Ammon's horn (tissue), 1 donor: ENCODE measurements around the gene SCUBE1.

Experiments used
- DNase-seq: peaks from one replicate; pipeline ENCODE4 v3.0.0-alpha.2; 2016; ENCODE audit warnings: low spot score

SCUBE1 gene

GRCh38 chr22:43277987-43278601, 65.1 kb downstream of the SCUBE1 start:
- no peak for DNase-seq

- DNase-seq = no peak
Observed at GRCh38 chr22:43277091-43277490, 66.1 kb downstream of the SCUBE1 start.

- DNase-seq = no peak
Observed at GRCh38 chr22:43276321-43276720, 66.9 kb downstream of the SCUBE1 start.

GRCh38 chr22:43275545-43276317, 67.4 kb downstream of the SCUBE1 start:
- no peak for DNase-seq

DNA sequence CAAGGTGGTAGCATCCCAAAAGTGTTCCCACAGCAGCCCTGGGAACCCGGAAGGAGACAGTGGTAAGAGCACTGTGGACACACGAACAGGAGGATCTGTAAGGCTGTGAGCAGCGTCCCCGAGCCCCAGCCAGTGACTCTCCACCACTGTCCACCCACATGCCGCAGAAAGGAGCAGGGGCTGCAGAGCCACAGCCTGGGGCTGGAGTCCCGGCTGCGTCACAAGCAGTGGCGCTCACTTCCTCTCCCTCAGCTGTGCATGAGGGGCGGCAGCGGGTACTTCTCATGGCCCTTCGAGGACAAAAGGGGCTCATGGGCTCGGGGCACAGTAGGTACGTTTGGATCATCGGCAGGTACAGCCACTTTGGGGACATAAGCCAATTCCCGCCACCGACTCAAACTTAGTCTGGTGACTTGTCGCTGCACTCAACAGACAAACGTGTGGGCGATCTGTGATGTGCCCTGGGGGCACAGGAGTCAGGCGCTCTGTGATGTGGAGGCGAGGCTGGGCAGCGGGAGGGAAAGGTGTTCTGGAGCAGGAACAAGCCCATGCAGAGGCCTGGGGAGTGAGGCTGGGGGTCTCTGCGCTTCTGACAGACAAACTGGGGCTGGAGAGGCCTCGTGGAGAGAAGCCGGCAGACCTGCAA, 68.5 kb downstream of the SCUBE1 start:
- no peak for DNase-seq

GRCh38 chr22:43273902-43274484, 69.2 kb downstream of the SCUBE1 start:
- peak; percentile 58 for DNase-seq

DNA sequence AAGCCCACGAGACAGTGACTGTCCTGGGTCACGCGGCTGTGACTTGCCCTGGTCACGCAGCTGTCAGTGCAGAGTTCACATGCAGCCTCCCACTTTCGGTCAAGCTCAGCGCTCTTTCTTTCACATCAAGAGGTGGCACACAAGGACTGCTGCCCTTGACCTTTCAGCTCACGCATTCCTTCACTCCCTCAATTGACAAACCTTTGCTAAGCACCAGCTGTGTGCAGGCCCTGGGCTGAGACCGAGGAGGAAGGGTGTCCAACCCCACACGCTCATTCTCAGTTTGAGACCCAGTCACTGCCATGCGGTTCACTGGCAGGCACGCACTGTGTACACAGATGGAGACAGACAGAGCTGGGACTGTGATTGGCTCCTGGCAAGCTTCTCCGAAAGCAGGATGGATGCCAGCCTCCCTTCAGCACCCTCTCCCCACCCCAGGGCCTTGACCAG, 70.3 kb downstream of the SCUBE1 start:
- DNase-seq = no peak

- no peak for DNase-seq
Observed at GRCh38 chr22:43272301-43272700, 70.9 kb downstream of the SCUBE1 start.

DNA sequence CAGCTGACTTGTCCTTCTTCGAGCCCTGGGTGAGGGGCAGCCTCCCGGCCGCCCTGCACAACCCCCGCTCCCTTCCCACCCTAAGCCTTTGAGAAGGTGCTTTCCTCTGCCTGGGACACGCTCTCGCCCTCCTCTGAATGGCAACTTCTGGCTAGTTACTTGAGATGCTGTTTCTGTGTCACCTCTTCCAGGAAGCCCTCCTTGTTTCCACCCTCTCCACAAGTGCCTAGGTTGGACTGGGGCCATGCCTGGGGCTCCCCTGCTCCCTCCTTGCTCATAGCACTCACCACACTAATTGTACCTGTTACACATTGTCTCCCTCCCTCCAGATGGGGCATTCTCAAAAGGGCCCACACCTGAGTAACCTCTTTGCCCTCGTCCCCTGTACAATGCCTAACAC, 72.2 kb downstream of the SCUBE1 start:
- DNase-seq = no peak

DNA sequence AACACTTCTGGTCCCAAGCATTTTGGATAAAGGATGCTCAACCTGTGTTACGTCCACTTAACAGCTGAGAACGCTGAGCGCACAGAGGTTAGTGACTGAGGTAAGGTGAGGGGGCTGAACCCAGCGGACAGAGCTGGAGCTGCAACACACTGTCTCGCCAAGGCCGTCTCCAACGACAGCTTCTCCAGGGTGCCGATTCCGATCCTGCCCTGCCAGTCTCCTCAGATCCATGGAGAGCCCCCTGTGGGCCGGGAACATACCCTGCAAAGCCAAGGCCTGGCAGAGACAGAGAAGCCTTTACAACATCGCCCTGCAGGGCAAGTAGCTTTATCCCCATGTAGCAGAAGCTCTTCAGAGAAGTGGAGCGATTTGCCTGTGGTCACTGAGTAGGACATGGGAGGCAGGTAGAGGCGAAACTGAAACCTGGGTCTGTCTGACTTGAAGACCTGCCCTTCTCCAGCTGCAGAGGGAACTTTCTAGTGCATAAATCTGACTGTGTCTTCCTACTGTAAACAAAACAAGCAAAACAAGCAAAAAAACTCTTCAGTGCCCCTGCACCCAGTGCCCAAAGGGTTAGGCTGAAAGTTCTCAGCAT, 72.8 kb downstream of the SCUBE1 start:
- DNase-seq = no peak

GRCh38 chr22:43269646-43270045, 73.5 kb downstream of the SCUBE1 start:
- DNase-seq = no peak

DNA sequence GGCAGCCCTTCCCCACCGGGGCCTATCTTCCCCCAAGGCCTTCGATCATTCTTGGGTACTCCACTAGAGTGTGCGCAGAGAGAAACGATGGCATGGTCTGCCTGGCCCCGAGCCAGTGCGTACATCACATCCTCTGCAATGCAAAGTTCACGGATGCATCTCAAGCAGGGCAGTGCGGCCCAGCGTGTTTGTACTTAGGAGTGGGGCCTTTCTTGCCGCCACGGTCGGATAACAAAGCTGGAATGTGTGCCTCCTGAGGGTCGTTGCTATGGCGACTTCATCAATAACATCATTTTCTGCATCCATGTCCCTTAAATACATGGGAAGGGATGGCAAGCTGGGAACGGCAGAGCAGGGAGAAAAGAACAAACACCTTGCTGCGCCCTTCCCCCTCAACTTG, 73.9 kb downstream of the SCUBE1 start:
- DNase-seq = no peak

GRCh38 chr22:43267981-43268660, 75.1 kb downstream of the SCUBE1 start:
- no peak for DNase-seq

- no peak for DNase-seq
Observed at GRCh38 chr22:43267332-43267980, 75.7 kb downstream of the SCUBE1 start.

DNA sequence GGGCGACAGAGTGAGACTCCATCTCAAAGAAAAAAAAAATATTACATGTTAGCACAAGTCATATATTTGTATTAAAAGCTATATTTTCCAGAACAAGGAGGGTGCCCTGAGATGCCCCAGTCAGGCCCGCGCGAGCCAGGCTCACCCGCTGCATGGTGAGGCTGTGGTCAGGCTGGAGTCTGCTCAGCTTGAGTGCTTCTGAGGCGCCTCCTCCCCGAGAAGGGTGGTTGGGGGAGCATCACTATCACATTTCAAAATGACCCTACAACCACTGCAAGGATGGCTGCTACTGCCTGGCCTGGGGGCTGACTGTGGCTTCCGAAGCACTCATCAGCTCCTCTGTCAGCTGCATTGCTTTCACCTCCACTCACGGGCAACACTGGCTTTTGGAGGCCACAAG, 77.1 kb downstream of the SCUBE1 start:
- no peak for DNase-seq

DNA sequence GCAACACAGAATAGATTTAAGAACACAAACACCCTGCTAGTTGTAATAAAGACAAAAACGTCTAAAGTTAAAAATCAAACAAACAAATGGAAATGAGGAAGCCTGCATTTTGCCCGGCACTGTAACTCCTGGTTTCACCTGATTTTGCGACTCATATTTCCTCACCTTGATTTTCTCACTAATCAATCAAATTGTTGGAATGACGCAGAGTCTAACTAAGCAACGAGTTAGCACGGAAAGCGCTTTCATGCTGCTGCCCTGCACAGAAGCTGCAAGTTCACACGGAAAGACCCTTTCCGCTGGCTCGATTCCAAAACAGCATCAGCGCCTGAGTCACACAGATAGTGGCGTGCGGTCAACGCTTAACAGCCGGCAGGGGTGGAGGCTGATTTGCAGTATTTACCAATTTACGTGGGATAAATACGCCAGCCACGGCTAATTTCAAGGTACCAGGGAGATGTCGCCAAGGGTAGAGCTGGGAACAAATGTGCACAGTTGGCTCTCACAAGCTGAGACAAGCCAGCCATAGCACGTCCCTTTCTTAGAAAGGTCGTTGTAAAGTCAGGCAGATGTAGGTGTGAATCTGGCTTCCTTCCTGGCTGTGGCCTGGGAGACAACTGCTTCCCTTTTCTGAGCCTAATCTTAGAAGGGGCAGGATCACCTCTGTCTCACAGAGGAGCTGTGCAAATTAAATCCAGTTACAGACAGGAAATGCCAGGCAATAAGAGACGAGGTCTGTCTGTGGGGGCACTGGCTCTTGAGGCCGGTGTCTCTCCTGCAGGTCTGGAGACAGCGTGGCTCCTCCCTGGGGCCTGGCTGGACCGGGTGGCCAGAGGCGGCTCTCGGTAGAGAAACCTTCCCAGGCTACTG, 79.3 kb downstream of the SCUBE1 start:
- DNase-seq = no peak

DNA sequence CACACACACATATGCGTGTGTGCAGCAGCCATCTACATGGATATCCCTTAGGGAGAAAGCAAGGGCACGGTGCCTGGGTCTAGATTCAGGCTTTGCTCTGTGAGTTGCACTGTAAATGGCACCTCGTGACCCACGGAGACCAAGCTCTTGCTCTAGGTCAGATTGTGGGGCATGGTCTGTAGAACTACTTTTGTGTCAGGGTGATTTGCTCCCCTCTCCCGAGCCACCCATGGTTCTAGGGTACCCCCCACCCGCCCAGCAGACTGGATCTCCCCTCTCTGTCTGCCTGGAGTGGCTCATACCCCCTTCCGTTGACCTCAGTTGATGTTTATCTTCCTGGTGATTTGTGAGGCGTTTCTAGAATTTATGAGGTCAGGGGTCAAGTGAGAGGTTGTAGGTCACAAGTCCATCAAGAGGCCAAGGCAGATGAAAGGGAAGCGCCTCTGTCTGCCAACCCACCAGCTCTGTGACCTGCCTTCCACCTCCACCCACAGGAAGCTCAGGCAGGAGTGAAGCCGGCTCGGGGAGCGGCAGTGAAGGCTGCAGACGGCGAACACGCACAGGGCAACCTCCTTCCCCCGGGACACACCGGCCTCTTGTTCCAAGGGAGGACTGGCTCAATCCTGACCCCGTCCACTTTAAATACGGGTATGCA, 80.1 kb downstream of the SCUBE1 start:
- no peak for DNase-seq

DNA sequence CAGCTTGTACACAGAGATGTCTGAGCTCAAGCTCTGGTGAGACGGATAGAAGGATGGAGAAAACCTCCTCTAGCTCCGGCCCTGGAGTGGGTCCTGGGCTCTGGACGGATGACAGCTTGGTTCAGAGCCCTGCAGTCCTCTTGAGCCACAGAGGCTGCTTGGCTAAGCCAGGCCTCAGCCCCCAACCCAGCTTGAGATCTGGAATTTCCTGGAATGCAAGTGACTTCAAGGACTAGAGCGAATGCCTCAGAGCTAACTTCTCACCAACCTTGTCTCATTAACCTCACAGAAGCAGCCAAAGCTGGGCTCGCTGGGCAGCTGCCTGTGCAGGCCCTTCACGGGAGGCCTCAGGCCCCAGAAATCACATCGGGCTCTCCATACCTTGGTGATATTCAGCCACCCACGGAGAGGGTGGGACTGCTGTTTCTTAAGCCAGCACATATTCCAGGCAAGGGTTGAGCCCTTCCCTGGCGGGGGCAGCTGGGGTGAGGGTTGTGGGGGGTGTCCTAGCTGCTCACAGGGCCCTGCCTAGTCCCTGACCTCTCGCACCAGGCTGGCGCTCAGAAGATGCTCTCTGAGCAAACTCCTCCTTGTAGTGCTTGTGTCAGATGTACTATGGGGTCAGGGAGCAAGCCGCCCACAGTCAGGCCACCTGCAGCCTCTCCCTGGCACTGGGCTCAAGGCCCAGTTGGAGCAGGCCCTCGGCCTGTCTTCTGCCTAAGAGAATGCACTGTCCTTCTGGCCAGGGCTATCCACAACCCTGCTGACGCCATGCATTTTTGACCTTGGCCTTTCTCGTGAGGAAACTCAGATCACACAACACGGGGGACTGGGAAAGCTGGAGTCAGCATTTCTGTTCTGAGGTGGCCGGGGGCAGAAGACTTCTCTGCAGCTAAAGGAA, 82.6 kb downstream of the SCUBE1 start:
- DNase-seq = no peak

DNA sequence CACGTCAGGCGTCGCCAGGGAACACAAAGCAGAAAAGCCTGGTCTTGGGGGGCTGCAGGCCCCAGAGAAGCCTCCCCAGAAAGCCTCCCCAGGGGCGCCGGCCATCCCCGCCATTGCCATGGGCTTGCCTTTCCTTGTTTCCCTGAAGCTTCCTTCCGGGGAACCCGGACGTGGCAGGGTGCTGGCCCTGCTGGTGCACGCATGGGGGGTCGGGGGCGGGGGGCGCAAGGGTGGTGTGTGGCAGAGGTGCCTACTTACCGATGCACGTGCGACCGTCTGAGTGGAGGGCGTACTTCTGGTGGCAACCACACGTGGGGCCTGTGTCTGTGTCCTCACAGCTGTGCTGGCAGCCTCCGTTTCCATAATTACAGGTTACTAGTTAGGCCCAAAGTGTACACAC, 85.2 kb downstream of the SCUBE1 start:
- DNase-seq = no peak
